Left lung (tissue), 10 donors: ENCODE measurements around the gene CEP350. TPM values are rescaled to one million over a fixed set of nuclear protein-coding genes. Genes with fewer than 3 reads are reported as not detected.
A peak's percentile ranks its signal among the peaks of the same experiment; 100 is the strongest.

ENCODE experiments used
- ATAC-seq: fragments of 200-7000 bp; cut with Tn5 transposase; one replicate; pipeline ENCODE4 v1.9.1; 2020; ENCODE audit warnings: moderate library complexity
- DNase-seq, 4 donors: peaks; one replicate each; pipeline ENCODE4 v3.0.0-alpha.2; 2013 to 2020
- H3K27ac ChIP-seq, 2 donors: fragments of 200-600 bp; sonication (generic) in 1 of 2; one replicate each; pipeline versions ENCODE4 v1.5.0 to v1.8.0; 2020 to 2021
- H3K27me3 ChIP-seq, 2 donors: fragments of 200-600 bp; sonication (generic) in 1 of 2; one replicate each; pipeline versions ENCODE4 v1.5.0 to v1.8.0; 2020 to 2021
- H3K36me3 ChIP-seq, 2 donors: fragments of 200-600 bp; sonication (generic) in 1 of 2; one replicate each; pipeline versions ENCODE4 v1.5.0 to v1.8.0; 2020 to 2021
- H3K4me1 ChIP-seq, 2 donors: fragments of 200-600 bp; one replicate each; pipeline ENCODE4 v1.8.0; 2021
- H3K4me3 ChIP-seq, 2 donors: fragments of 200-600 bp; sonication (generic) in 1 of 2; one replicate each; pipeline versions ENCODE4 v1.5.0 to v1.8.0; 2020 to 2021; ENCODE audit warnings: mild to moderate bottlenecking in 1 of 2
- H3K9me3 ChIP-seq, 2 donors: fragments of 200-600 bp; sonication (generic) in 1 of 2; one replicate each; pipeline versions ENCODE4 v1.5.0 to v1.8.0; 2020 to 2021
- intact Hi-C, 2 donors: fragments of 100-400 bp; cut with DNase I; formaldehyde crosslinking; loops; one replicate each; pipeline versions ENCODE4 v1.11.2 to v1.14.2; 2022
- polyA plus RNA-seq, 6 donors: library from polyadenylated mRNA; unstranded; fragments of 120-200 nt; gene quantifications; one replicate each; pipeline ENCODE4 v1.2.1, GENCODE V29; 2013; ENCODE audit not compliant: insufficient read length in 6 of 6
- total RNA-seq, 2 donors: library from RNA; stranded (reverse); fragmentation: NEBNext Ultra II Directional; extraction: Animal tissue kit (Norgen Biotek cat#: 25700); gene quantifications; one replicate each; pipeline ENCODE4 v1.2.1, GENCODE V29; 2021
- TF ChIP-seq, protein P1 (sequence below), 2 donors: fragments of 200-600 bp; sonication (generic) in 1 of 2; IDR thresholded peaks; one replicate each; pipeline versions ENCODE4 v1.5.0 to v1.8.0; 2021; ENCODE audit warnings: antibody characterized with exemption in 2 of 2
- donor health status: DM: no; HTN: yes; CAD: no.
- donor health status: DM: no; HTN: no; CAD: no.

The CEP350 gene
- total and polyA plus RNA-seq, 8 donors, result 26.8 to 53.5 (median 35.9) TPM

DNA sequence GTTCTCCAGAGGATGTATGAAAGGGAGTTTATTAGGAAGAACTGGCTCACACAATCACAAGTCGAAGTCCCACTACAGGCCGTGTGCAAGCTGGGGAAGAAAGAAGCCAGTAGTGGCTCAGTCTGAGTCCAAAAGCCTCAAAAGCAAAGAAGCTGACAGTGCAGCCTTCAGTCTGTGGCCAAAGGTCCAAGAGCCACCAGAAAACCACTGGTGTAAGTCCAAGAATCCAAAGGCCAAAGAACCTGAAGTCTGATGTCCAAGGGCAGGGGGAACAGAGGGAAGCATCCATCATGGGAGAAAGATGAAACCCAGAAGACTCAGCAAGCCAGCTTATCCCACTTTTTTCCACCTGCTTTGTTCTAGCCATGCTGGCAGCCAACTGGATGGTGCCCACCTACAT lies 21.4 kb upstream of the CEP350 start:
- Histone ChIP-seq H3K4me3 (no peak overlapping the region), H3K4me1 (no peaks in the 10 kb centered on the region), H3K36me3 (no peaks in the 10 kb centered on the region), H3K27ac (no peak overlapping the region), H3K27me3 (no peaks in the 10 kb centered on the region), H3K9me3 (no peaks in the 10 kb centered on the region)
- TF ChIP-seq, protein P1, sequence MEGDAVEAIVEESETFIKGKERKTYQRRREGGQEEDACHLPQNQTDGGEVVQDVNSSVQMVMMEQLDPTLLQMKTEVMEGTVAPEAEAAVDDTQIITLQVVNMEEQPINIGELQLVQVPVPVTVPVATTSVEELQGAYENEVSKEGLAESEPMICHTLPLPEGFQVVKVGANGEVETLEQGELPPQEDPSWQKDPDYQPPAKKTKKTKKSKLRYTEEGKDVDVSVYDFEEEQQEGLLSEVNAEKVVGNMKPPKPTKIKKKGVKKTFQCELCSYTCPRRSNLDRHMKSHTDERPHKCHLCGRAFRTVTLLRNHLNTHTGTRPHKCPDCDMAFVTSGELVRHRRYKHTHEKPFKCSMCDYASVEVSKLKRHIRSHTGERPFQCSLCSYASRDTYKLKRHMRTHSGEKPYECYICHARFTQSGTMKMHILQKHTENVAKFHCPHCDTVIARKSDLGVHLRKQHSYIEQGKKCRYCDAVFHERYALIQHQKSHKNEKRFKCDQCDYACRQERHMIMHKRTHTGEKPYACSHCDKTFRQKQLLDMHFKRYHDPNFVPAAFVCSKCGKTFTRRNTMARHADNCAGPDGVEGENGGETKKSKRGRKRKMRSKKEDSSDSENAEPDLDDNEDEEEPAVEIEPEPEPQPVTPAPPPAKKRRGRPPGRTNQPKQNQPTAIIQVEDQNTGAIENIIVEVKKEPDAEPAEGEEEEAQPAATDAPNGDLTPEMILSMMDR (IDR thresholded peaks at IDR 0.05), result no peak
- DNase-seq (no peak), ATAC-seq (no peak)
- intact Hi-C loops, result no loop called here

- ATAC-seq (no peak), DNase-seq (no peak)
- no peak overlapping the region for H3K27ac ChIP-seq
- intact Hi-C loops, result no loop called here
- no peaks in the 10 kb centered on the region for H3K9me3 ChIP-seq
- no peak overlapping the region for H3K4me3 ChIP-seq
- TF ChIP-seq, protein P1 (IDR thresholded peaks at IDR 0.05), result no peak
- no peaks in the 10 kb centered on the region for H3K36me3 ChIP-seq
- H3K27me3 ChIP-seq, result no peaks in the 10 kb centered on the region
- H3K4me1 ChIP-seq, result no peaks in the 10 kb centered on the region
Observed at GRCh38 chr1:179935909-179936496, 18.6 kb upstream of the CEP350 start.

DNA sequence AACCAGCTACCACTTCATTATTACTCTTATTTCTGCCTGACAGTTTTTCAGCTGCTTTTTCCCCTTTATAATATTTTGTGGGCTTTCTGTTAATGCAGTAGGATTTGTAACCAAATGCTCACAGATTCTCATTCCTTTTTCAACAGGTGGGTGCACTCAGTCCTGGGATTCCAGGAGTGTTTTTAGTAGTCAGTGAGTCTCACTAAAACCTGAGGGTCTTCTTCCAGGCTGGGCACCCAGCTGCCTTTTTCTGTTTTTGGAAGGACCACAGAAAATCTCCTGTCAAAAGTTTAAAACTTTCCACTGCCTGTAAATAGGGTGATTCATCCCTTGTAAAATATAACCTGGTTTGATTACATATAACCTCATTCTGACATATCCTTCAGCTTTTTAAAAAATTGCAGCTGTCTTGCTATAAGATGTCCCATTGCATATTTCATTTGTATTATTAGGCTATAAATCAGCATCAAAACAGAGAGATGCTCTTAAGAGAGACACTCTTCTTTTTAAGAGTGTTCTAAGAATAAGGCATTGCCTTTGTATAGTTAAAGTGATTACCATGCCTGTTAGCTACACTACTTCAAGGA lies 16.8 kb upstream of the CEP350 start:
- TF ChIP-seq, protein P1 (IDR thresholded peaks at IDR 0.05), result no peak
- H3K36me3 ChIP-seq, result no peaks in the 10 kb centered on the region
- intact Hi-C loops, result no loop called here

DNA sequence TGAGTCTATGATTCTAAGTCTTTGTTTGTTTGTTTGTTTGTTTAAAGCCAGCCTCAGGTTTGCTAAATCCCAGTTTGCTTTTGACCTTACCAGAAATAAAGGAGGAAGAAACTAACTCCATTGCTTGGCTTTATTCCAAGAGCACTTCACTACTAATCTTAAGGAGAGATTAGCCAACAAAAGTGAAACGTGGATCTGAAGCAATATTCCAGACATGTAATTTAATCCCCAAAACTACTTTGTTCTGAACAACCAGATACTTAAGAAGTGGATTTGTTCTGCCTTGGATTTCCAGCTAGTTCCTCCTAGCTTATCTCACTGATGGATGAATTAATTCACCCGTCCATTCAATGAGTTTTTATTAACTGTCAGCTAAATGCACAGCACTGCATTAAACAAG lies 15.9 kb upstream of the CEP350 start:
- intact Hi-C loops, result no loop called here
- DNase-seq (no peak), ATAC-seq (peak; percentile 34)
- H3K27ac ChIP-seq, result no peak overlapping the region
- no peak overlapping the region for H3K4me3 ChIP-seq
- H3K27me3 ChIP-seq, result no peaks in the 10 kb centered on the region
- no peaks in the 10 kb centered on the region for H3K4me1 ChIP-seq
- no peaks in the 10 kb centered on the region for H3K36me3 ChIP-seq
- TF ChIP-seq, protein P1 (IDR thresholded peaks at IDR 0.05), result no peak
- no peaks in the 10 kb centered on the region for H3K9me3 ChIP-seq

More for the DNA sequence above, 16.8 kb upstream of the CEP350 start:
- ATAC-seq (no peak), DNase-seq (no peak)
- Histone ChIP-seq H3K4me3 (no peak overlapping the region), H3K27me3 (no peaks in the 10 kb centered on the region), H3K9me3 (no peaks in the 10 kb centered on the region), H3K4me1 (no peaks in the 10 kb centered on the region), H3K27ac (no peak overlapping the region)

DNA sequence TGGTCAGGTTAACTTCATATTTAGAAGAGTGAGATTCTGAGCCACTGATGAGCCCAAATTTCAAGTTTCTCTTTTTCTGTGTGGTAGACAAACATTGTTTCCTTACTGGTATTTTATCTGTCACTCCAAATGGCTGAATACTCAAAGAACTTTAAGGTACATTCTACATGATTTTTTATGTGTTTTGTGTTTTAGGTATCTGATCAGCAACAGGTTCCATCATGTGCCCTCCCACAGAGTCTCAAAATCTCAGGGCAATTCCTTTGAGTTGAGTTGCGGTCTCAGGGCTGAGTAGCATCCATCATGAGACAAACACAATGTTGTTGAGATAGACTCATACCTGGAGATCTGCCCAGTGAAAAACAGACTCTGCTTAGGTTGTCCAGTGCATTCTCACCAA lies 14.7 kb upstream of the CEP350 start:
- Histone ChIP-seq H3K27ac (no peak overlapping the region), H3K36me3 (no peaks in the 10 kb centered on the region), H3K4me1 (no peaks in the 10 kb centered on the region), H3K27me3 (no peaks in the 10 kb centered on the region), H3K4me3 (no peak overlapping the region), H3K9me3 (no peaks in the 10 kb centered on the region)
- intact Hi-C loops, result no loop called here
- DNase-seq (no peak), ATAC-seq (no peak)
- TF ChIP-seq, protein P1 (IDR thresholded peaks at IDR 0.05), result no peak
